ENCODE measurements around the gene EFCAB8.

EFCAB8 gene

DNA sequence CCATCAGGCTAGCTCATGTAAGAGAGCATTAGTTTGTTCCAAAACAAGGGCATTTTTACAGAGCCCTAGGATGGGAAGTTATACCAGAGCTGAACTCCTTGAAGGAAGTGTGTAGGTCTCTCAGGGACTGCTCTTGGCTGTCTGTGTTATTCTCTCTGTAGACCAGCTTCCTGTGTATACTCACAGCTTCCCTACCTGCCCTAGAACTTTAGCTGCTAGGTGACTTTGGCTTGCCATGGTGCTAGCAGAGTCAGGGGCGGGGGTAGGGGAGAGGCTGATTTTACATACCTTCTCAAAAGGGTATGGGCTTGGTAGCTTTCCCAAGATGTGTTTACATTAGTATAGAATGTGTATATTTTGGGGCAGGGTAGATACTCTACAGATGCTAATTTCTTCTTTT is 21.6 kb upstream of the EFCAB8 start:
- no peak overlapping the region for H3K4me2 ChIP-seq (ENCODE audit: low read depth, low read length)
- H3F3A ChIP-seq (ENCODE audit: insufficient read depth, low read length): no peaks in the 10 kb centered on the region
- H3K9me3 ChIP-seq (replicated peaks; ENCODE audit: insufficient read depth, low read length): no peaks in the 10 kb centered on the region
- DNase-seq: no peak
- H3K4me1 ChIP-seq (ENCODE audit: low read length): no peaks in the 10 kb centered on the region
- H3K36me3 ChIP-seq (replicated peaks; ENCODE audit: insufficient read depth, low read length): peaks cover 22% of the 10 kb centered on the region
- no peaks in the 10 kb centered on the region for H3K27me3 ChIP-seq (replicated peaks; ENCODE audit: insufficient read depth, low read length)
- TF ChIP-seq EZH2phosphoT487 (IDR thresholded peaks at IDR 0.05; ENCODE audit: low read length) (no peak), EZH2 (optimal IDR thresholded peaks at IDR 0.05; ENCODE audit: low read depth, low read length) (no peak)
- no peak overlapping the region for H3K4me3 ChIP-seq (ENCODE audit: low read length)
- H4K20me1 ChIP-seq (ENCODE audit: insufficient read depth, low read length): no peaks in the 10 kb centered on the region; the same call in 1 of the 2 replicates
- peaks cover 84% of the 10 kb centered on the region for H3K79me2 ChIP-seq (ENCODE audit: low read length)
- no peaks in the 10 kb centered on the region for H3K9me2 ChIP-seq (replicated peaks; ENCODE audit: insufficient read depth, low read length)
- H3K9ac ChIP-seq (ENCODE audit: low read length): no peak overlapping the region
- no peak overlapping the region for H2AFZ ChIP-seq (ENCODE audit: low read length)
- no peak overlapping the region for H3K27ac ChIP-seq (ENCODE audit: low read length)

DNA sequence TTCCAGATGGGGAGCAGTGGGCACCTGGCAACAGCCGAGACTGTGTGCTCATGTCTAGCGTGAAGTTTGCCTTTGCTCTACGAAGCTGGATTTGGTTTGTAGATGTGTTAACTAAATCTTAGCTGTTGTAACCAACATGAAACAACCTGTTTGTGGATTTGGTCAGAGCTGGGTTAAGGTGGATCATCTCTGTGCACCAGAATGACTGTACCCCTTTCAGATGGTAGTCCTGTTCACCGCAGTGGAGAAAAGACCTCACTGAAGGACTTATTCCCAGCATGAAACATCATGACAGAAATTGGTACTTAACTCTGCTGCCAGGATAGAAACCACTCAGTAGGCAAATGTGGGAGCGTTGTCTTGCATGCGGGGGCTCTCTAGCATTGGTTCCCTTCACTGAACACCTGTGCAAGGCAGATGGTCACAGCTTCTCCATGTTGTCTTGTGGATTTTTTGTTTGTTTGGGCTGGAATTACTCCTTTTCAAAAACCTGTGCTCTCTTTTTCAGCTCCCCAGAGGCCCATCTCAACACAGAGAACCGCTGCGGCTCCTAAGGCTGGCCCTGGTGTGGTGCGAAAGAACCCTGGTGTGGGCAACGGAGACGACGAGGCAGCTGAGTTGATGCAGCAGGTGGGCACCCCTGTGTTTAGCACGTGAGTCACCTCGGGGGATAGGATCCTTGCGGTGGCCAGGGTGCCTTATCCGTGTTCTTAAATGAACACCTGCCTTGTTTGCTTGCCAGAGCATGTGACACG is 19.3 kb upstream of the EFCAB8 start:
- Histone ChIP-seq H3K27ac (ENCODE audit: low read length) (no peak overlapping the region), H4K20me1 (ENCODE audit: insufficient read depth, low read length) (no peaks in the 10 kb centered on the region; the same call in 1 of the 2 replicates), H3K79me2 (ENCODE audit: low read length) (peaks cover 82% of the 10 kb centered on the region), H3K4me1 (ENCODE audit: low read length) (no peaks in the 10 kb centered on the region), H3K9me2 (replicated peaks; ENCODE audit: insufficient read depth, low read length) (no peaks in the 10 kb centered on the region), H3K9me3 (replicated peaks; ENCODE audit: insufficient read depth, low read length) (no peaks in the 10 kb centered on the region), H2AFZ (ENCODE audit: low read length) (no peak overlapping the region), H3K27me3 (replicated peaks; ENCODE audit: insufficient read depth, low read length) (no peaks in the 10 kb centered on the region), H3F3A (ENCODE audit: insufficient read depth, low read length) (no peaks in the 10 kb centered on the region), H3K36me3 (replicated peaks; ENCODE audit: insufficient read depth, low read length) (peaks cover 13% of the 10 kb centered on the region), H3K9ac (ENCODE audit: low read length) (no peak overlapping the region), H3K4me3 (ENCODE audit: low read length) (no peak overlapping the region), H3K4me2 (ENCODE audit: low read depth, low read length) (no peak overlapping the region)
- DNase-seq: no peak
- no peak for TF ChIP-seq EZH2phosphoT487 (IDR thresholded peaks at IDR 0.05; ENCODE audit: low read length)
- TF ChIP-seq, protein P1, sequence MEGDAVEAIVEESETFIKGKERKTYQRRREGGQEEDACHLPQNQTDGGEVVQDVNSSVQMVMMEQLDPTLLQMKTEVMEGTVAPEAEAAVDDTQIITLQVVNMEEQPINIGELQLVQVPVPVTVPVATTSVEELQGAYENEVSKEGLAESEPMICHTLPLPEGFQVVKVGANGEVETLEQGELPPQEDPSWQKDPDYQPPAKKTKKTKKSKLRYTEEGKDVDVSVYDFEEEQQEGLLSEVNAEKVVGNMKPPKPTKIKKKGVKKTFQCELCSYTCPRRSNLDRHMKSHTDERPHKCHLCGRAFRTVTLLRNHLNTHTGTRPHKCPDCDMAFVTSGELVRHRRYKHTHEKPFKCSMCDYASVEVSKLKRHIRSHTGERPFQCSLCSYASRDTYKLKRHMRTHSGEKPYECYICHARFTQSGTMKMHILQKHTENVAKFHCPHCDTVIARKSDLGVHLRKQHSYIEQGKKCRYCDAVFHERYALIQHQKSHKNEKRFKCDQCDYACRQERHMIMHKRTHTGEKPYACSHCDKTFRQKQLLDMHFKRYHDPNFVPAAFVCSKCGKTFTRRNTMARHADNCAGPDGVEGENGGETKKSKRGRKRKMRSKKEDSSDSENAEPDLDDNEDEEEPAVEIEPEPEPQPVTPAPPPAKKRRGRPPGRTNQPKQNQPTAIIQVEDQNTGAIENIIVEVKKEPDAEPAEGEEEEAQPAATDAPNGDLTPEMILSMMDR (IDR thresholded peaks at IDR 0.05; ENCODE audit: low read length): no peak
- no peak for TF ChIP-seq EZH2 (optimal IDR thresholded peaks at IDR 0.05; ENCODE audit: low read depth, low read length)

DNA sequence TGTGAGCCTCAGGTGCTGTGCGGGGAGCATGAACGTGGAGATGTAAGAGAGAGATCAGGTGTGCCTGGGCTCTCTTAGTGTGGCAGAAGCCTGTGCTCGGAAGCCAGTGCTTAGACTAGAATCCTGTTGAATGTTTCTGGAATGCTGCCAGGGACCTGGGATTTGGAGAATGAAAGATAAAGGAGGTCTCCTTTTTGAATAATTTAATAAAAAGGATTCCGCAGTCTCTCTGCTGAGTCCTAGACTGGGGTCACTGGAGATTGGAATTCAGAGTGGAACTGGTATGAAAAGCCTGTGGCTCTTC is 18.8 kb upstream of the EFCAB8 start:
- Histone ChIP-seq H3F3A (ENCODE audit: insufficient read depth, low read length) (no peaks in the 10 kb centered on the region), H3K4me3 (ENCODE audit: low read length) (no peak overlapping the region), H3K9ac (ENCODE audit: low read length) (no peak overlapping the region), H4K20me1 (ENCODE audit: insufficient read depth, low read length) (no peaks in the 10 kb centered on the region; the same call in 1 of the 2 replicates), H3K4me2 (ENCODE audit: low read depth, low read length) (no peak overlapping the region), H3K4me1 (ENCODE audit: low read length) (no peaks in the 10 kb centered on the region), H3K27ac (ENCODE audit: low read length) (no peak overlapping the region), H3K27me3 (replicated peaks; ENCODE audit: insufficient read depth, low read length) (no peaks in the 10 kb centered on the region), H3K9me3 (replicated peaks; ENCODE audit: insufficient read depth, low read length) (no peaks in the 10 kb centered on the region), H3K79me2 (ENCODE audit: low read length) (peaks cover 84% of the 10 kb centered on the region), H2AFZ (ENCODE audit: low read length) (no peak overlapping the region), H3K36me3 (replicated peaks; ENCODE audit: insufficient read depth, low read length) (peaks cover 12% of the 10 kb centered on the region), H3K9me2 (replicated peaks; ENCODE audit: insufficient read depth, low read length) (no peaks in the 10 kb centered on the region)
- no peak for DNase-seq
- no peak for TF ChIP-seq EZH2phosphoT487 (IDR thresholded peaks at IDR 0.05; ENCODE audit: low read length)
- TF ChIP-seq, protein P1 (IDR thresholded peaks at IDR 0.05; ENCODE audit: low read length): no peak
- no peak for TF ChIP-seq EZH2 (optimal IDR thresholded peaks at IDR 0.05; ENCODE audit: low read depth, low read length)

DNA sequence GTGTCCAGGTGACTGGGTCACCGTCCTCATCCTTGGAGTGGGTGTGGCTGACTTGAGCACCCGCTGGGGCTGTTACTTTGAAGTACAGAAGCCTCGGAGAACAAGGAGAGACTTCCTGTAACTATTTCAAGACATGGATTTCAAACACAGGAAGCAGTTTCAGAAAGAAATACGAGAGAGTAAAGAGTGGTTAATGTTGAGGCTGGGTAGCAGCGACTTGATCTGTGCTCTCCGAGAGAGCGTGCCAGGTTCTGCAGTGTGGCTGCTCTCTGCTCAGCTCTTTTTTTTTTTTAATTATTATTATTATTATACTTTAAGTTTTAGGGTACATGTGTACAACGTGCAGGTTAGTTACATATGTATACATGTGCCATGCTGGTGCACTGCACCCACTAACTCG is 17.5 kb upstream of the EFCAB8 start:
- Histone ChIP-seq H3K36me3 (replicated peaks; ENCODE audit: insufficient read depth, low read length) (peaks cover 10% of the 10 kb centered on the region), H3K79me2 (ENCODE audit: low read length) (peaks cover 81% of the 10 kb centered on the region), H3K4me1 (ENCODE audit: low read length) (no peaks in the 10 kb centered on the region), H3K27me3 (replicated peaks; ENCODE audit: insufficient read depth, low read length) (no peaks in the 10 kb centered on the region), H3F3A (ENCODE audit: insufficient read depth, low read length) (no peaks in the 10 kb centered on the region), H3K4me2 (ENCODE audit: low read depth, low read length) (no peak overlapping the region), H2AFZ (ENCODE audit: low read length) (no peak overlapping the region), H3K9me2 (replicated peaks; ENCODE audit: insufficient read depth, low read length) (no peaks in the 10 kb centered on the region), H4K20me1 (ENCODE audit: insufficient read depth, low read length) (no peaks in the 10 kb centered on the region; the same call in 1 of the 2 replicates), H3K4me3 (ENCODE audit: low read length) (no peak overlapping the region), H3K27ac (ENCODE audit: low read length) (no peak overlapping the region), H3K9me3 (replicated peaks; ENCODE audit: insufficient read depth, low read length) (no peaks in the 10 kb centered on the region), H3K9ac (ENCODE audit: low read length) (no peak overlapping the region)
- TF ChIP-seq, protein P1 (IDR thresholded peaks at IDR 0.05; ENCODE audit: low read length): no peak
- no peak for TF ChIP-seq EZH2phosphoT487 (IDR thresholded peaks at IDR 0.05; ENCODE audit: low read length)
- no peak for TF ChIP-seq EZH2 (optimal IDR thresholded peaks at IDR 0.05; ENCODE audit: low read depth, low read length)
- no peak for DNase-seq
